ENCODE data around the gene HHAT.

HHAT gene

DNA sequence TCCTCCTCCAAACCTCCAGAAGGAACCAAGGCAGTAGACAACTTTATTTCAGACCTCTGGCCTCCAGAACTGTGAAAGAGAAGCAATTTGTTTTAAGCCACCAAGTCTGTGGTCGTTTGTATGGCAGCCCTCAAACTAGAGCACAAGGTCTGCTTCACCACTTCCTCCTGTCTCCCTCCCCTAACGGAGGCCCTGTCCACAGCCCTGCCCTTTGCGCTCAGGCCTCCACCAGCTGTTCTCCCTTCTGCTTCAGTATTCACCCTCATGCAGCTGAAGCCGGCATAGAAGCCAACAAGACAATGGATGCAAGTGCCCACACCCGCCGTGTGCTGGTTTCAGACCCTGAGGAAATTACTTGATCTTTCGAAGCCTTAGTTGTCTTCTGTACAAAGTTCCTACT lies 364.1 kb downstream of the HHAT start:
- TF ChIP-seq, protein P1, sequence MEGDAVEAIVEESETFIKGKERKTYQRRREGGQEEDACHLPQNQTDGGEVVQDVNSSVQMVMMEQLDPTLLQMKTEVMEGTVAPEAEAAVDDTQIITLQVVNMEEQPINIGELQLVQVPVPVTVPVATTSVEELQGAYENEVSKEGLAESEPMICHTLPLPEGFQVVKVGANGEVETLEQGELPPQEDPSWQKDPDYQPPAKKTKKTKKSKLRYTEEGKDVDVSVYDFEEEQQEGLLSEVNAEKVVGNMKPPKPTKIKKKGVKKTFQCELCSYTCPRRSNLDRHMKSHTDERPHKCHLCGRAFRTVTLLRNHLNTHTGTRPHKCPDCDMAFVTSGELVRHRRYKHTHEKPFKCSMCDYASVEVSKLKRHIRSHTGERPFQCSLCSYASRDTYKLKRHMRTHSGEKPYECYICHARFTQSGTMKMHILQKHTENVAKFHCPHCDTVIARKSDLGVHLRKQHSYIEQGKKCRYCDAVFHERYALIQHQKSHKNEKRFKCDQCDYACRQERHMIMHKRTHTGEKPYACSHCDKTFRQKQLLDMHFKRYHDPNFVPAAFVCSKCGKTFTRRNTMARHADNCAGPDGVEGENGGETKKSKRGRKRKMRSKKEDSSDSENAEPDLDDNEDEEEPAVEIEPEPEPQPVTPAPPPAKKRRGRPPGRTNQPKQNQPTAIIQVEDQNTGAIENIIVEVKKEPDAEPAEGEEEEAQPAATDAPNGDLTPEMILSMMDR (IDR thresholded peaks at IDR 0.05; ENCODE audit: borderline replicate concordance, control extremely low read depth, extremely low read depth, insufficient read depth, missing control alignments) = no peak
- DNase-seq (ENCODE audit: low spot score) = peak; percentile 38
- in situ Hi-C loops (cut with MboI; ENCODE audit: low sequenced_read_pairs, unreplicated experiment) = no loop called here

DNA sequence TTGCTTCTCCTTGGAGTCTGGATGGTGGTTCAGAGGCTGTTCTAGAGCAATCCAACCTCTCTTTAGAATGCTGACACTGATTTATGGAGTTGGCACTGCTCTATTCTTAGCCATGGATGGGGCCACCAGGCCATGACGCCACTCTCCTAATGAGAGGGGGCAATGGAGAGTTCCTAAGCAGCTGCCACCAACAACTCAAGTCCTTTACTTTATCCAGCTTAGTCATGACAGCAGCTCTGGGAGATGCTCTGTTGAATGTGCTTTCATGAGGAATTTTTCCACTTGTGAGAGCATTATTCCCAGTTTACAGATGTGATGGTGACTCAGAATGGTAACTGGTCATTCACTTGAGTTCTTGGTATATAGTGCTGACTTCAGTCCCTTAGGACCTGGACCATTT lies 366.3 kb downstream of the HHAT start:
- TF ChIP-seq, protein P1 (IDR thresholded peaks at IDR 0.05; ENCODE audit: borderline replicate concordance, control extremely low read depth, extremely low read depth, insufficient read depth, missing control alignments) = no peak
- in situ Hi-C loops (cut with MboI; ENCODE audit: low sequenced_read_pairs, unreplicated experiment) = no loop called here
- DNase-seq (ENCODE audit: low spot score) = no peak

DNA sequence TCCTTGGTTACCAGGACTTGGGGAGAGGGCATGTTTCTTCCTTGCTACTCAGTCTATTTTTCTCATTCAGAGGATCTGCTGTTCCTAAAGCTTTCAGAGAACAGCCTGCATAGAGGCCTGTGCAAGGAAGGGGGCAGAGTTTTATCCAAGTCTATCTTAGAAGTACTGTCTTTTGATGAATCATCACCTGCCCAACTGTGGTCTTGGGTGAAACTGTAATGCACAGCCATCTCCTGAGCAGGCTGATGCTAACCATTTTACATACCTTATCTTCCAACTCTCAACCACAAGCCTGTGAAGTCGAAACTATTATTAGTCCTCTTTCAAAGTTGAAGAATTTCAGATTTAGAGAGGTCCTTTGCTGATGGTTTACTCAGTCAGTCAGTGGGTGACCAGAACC lies 368.0 kb downstream of the HHAT start:
- in situ Hi-C loops (cut with MboI; ENCODE audit: low sequenced_read_pairs, unreplicated experiment) = no loop called here
- peak; percentile 67 for DNase-seq (ENCODE audit: low spot score)
- TF ChIP-seq, protein P1 (IDR thresholded peaks at IDR 0.05; ENCODE audit: borderline replicate concordance, control extremely low read depth, extremely low read depth, insufficient read depth, missing control alignments) = no peak

DNA sequence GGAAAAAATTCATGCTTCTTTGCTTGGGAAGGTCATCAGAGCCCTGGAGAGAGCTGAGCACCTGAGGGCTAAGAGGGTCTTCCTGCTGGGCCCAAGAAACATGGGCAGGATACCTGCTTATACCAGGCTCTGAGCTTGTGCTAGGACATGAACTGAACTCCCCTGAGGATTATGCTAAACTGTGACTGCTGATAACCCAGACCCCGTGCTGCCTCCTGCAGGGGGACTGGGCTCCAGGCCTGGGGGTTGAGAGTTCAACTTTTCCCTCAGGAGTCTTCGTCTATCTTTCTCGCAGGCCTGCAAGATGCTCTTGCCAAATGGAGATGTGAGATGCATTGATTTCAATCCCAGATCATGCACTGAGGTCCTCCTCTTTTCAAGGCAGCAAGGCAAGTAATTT lies 368.5 kb downstream of the HHAT start:
- TF ChIP-seq, protein P1 (IDR thresholded peaks at IDR 0.05; ENCODE audit: borderline replicate concordance, control extremely low read depth, extremely low read depth, insufficient read depth, missing control alignments) = no peak
- DNase-seq (ENCODE audit: low spot score) = no peak
- in situ Hi-C loops (cut with MboI; ENCODE audit: low sequenced_read_pairs, unreplicated experiment) = no loop called here

DNA sequence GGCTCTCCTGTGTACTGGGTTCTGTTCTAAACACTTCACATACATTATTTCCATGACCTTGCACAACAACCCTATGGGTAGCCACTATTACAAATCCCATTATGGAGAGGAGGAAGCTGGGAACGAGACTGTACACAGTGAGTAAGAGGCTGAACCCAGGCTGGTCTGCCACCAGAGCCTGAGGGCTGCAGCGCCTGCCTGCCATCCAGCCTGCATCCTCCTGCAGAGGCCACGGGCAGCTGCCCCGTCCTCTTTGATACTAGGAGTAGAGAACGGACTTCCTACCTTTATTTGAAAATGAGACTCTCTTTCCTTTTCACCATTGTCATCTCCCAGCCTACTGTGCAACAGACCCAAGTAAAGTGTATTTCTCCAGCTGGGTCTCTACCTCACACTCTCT lies 370.0 kb downstream of the HHAT start:
- in situ Hi-C loops (cut with MboI; ENCODE audit: low sequenced_read_pairs, unreplicated experiment) = no loop called here
- no peak for DNase-seq (ENCODE audit: low spot score)
- TF ChIP-seq, protein P1 (IDR thresholded peaks at IDR 0.05; ENCODE audit: borderline replicate concordance, control extremely low read depth, extremely low read depth, insufficient read depth, missing control alignments) = no peak

DNA sequence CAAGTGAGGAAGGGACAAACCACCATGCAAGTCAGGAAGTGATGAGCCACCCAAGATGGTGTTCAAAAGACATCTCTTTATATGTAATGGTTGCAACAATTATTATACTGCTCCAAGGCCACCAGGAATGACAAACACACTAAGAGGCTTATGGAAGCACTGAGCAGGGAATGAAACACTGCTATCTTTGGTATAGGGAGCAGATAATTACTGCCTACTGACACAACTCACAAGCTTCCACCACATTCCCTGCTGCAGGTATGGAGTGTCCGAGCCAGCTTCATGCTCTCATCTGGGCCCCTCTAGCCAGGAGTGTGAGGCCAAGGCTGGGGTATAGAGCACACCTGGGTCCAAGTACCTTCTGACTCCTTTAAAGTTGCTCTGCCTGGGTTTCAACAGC lies 371.4 kb downstream of the HHAT start:
- no peak for DNase-seq (ENCODE audit: low spot score)
- in situ Hi-C loops (cut with MboI; ENCODE audit: low sequenced_read_pairs, unreplicated experiment) = no loop called here
- TF ChIP-seq, protein P1 (IDR thresholded peaks at IDR 0.05; ENCODE audit: borderline replicate concordance, control extremely low read depth, extremely low read depth, insufficient read depth, missing control alignments) = no peak

DNA sequence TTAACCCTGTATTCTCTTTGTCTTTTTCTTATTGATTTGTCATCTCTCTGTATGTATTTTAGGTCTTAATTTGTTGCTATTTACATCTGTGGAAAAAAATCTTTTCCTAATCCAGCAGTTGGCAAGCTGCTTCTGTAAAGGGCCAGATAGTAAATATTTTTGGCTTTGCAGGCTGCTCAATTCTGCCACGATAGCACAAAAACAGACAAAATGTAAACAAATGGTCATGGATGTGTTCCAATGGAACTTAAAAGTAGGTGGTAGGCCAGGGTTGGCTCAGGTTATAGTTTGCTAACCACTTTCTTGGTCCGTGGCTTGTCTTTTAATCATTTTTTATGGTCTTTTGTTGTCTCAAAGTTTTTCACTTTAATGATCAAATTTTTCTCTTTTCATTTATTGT lies 371.8 kb downstream of the HHAT start:
- in situ Hi-C loops (cut with MboI; ENCODE audit: low sequenced_read_pairs, unreplicated experiment) = no loop called here
- TF ChIP-seq, protein P1 (IDR thresholded peaks at IDR 0.05; ENCODE audit: borderline replicate concordance, control extremely low read depth, extremely low read depth, insufficient read depth, missing control alignments) = no peak

More for the DNA sequence above, 371.8 kb downstream of the HHAT start:
- DNase-seq (ENCODE audit: low spot score) = no peak

Measured in GM13976 (cell line).